ENCODE results near the gene RELT. TPM values are rescaled to one million over a fixed set of nuclear protein-coding genes. Genes with fewer than 3 reads are reported as not detected.

The RELT gene
- total RNA-seq, 1 experiment from 2014 or later, result 10.2 TPM

DNA sequence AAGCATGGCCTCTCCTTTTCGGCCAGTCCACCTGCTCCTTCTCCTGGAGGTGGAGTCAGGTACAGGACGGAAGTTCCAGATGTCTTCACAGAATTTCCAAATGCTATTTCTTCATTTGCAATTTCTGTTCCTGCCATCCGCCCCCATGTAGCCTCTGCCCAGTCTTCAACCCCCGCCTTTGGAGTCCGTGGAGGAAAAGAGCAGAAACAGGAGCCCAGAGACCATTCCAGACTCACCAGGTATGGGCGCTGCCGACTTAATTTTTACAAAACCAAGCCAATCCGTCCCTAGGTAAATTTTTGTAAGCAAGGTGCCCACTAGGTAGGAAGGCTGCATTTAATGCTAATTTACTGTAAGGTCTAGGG is 28.9 kb downstream of the RELT start:
- TF ChIP-seq, protein P1, sequence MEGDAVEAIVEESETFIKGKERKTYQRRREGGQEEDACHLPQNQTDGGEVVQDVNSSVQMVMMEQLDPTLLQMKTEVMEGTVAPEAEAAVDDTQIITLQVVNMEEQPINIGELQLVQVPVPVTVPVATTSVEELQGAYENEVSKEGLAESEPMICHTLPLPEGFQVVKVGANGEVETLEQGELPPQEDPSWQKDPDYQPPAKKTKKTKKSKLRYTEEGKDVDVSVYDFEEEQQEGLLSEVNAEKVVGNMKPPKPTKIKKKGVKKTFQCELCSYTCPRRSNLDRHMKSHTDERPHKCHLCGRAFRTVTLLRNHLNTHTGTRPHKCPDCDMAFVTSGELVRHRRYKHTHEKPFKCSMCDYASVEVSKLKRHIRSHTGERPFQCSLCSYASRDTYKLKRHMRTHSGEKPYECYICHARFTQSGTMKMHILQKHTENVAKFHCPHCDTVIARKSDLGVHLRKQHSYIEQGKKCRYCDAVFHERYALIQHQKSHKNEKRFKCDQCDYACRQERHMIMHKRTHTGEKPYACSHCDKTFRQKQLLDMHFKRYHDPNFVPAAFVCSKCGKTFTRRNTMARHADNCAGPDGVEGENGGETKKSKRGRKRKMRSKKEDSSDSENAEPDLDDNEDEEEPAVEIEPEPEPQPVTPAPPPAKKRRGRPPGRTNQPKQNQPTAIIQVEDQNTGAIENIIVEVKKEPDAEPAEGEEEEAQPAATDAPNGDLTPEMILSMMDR (conservative IDR thresholded peaks at IDR 0.05), result no peak
- Histone ChIP-seq H3K14ac (ENCODE audit: insufficient read depth, low read length) (no peak overlapping the region), H3K4ac (ENCODE audit: low read depth, low read length) (no peak overlapping the region), H3K27me3 (ENCODE audit: insufficient read depth, low read length) (no peaks in the 10 kb centered on the region), H2BK12ac (ENCODE audit: insufficient read length, low read depth, low read length) (no peak overlapping the region), H2AFZ (ENCODE audit: low read length) (no peak overlapping the region), H3K27ac (ENCODE audit: insufficient read length, low read depth, low read length) (no peak overlapping the region), H3K56ac (ENCODE audit: insufficient read length, low read depth, low read length) (no peak overlapping the region), H3K4me2 (ENCODE audit: insufficient read depth, insufficient read length, low read length) (no peak overlapping the region), H3K9me3 (ENCODE audit: control insufficient read depth, low read depth, low read length) (no peaks in the 10 kb centered on the region), H3K23me2 (ENCODE audit: insufficient read length, low read depth, low read length, poor library complexity, severe bottlenecking) (no peaks in the 10 kb centered on the region), H3T11ph (ENCODE audit: low read length) (no peak overlapping the region), H3K4me1 (ENCODE audit: insufficient read depth, low read length) (no peaks in the 10 kb centered on the region), H3K79me2 (ENCODE audit: insufficient read depth, low read length) (no peaks in the 10 kb centered on the region), H4K8ac (replicated peaks; ENCODE audit: insufficient read length, low read depth, low read length) (no peak overlapping the region), H4K5ac (ENCODE audit: insufficient read length, low read depth, low read length) (no peak overlapping the region), H3K79me1 (ENCODE audit: insufficient read depth, low read depth, low read length, poor library complexity, severe bottlenecking) (no peaks in the 10 kb centered on the region), H2BK15ac (ENCODE audit: low read depth, low read length) (no peak overlapping the region), H2BK5ac (ENCODE audit: insufficient read length, low read length) (no peak overlapping the region), H3K9ac (ENCODE audit: extremely low read depth, insufficient read length, low read length) (no peak overlapping the region), H3K18ac (ENCODE audit: insufficient read length, low read depth, low read length) (no peak overlapping the region), H4K20me1 (ENCODE audit: control insufficient read depth, insufficient read depth, insufficient read length) (no peaks in the 10 kb centered on the region), H4K91ac (ENCODE audit: insufficient read length, low read depth, low read length) (no peak overlapping the region), H3K23ac (ENCODE audit: insufficient read length, low read depth, low read length) (no peak overlapping the region), H2BK20ac (ENCODE audit: low read depth, low read length, poor library complexity, severe bottlenecking) (no peak overlapping the region), H2BK120ac (ENCODE audit: low read depth, low read length, poor library complexity, severe bottlenecking) (no peak overlapping the region), H2AK5ac (ENCODE audit: insufficient read length, low read length) (no peak overlapping the region)
- Mint-ChIP-seq H3K27me3 (ENCODE audit: low read depth) (no peaks in the 10 kb centered on the region), H3K36me3 (ENCODE audit: insufficient read depth in 1 of 3, low read depth in 3 of 3) (peaks cover 14 to 36% (median 33%) of the 10 kb centered on the region in 3 experiments; a peak in 6 of 7 replicates), H3K27ac (peak overlapping the region in 1 of 3 experiments; percentile 40; a peak in 1 of 7 replicates), H3K4me3 (no peak overlapping the region), H3K9me3 (no peaks in the 10 kb centered on the region), H3K4me1 (peaks cover 15 to 22% of the 10 kb centered on the region in 2 experiments)
- DNase-seq, result no peak
- no CpG with 5 or more reads among the region's 8 CpGs for whole genome bisulfite sequencing (ENCODE audit: extremely low coverage, insufficient read length, low lambda C conversion rate)

Measured in H9 (cell line).